NCI-H524 treated with DMSO at 0.1 percent for 48 hours (cell line): Measurements from ENCODE around the gene OSMR.
A peak's percentile ranks its signal among the peaks of the same experiment; 100 is the strongest.
"Not testable (repeated sequence)": the region's sequence is repeated elsewhere in the genome, so short reads cannot be mapped to it uniquely, and the experiment has no call there.

Experiments used
- DNase-seq: peaks from one replicate; lab custom pipeline; 2025; lab: John Stamatoyannopoulos, UW

OSMR gene

DNA sequence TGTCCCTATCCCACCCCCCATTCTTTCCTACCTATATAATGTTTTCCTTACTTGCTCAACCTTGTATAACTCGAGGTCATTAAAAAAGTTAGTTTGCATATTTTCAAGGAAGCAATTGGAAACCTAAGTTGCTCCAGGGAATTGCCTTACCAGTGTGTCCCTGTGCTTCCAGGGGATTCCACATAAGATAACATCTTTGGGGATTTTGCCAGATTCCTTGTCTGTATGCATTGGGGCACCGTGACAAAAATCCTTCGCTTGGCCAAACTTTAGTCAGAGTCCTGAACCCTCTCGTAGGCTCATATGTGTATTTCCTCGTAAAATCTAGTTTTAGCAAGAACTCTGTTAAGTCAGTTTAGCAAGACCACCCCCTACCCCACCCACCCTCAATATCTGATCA, 14.7 kb upstream of the OSMR start:
- no peak for DNase-seq

GRCh38 chr5:38831909-38832308, 13.9 kb upstream of the OSMR start:
- DNase-seq, result peak; percentile 13

DNA sequence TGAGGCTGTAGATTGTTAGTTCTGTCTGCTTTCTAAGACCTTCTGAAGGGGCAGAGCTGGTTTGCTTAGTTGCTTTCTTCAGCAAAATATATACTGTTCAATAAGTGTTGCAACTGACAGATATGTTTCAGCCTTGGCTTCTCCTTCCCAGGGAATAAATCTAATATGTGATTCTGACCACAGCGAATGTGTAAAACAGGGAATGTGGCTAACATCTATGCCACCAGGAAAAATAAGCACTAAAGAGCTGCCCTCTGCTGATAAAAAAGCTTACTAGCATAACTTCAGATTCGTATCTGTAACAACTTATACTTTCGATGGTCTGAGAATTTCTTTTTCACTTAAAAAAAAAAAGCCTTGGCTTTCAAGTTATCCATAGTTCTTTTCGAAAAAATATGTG, 13.0 kb upstream of the OSMR start:
- DNase-seq, result no peak

GRCh38 chr5:38835887-38836286, 9.9 kb upstream of the OSMR start:
- no peak for DNase-seq

DNA sequence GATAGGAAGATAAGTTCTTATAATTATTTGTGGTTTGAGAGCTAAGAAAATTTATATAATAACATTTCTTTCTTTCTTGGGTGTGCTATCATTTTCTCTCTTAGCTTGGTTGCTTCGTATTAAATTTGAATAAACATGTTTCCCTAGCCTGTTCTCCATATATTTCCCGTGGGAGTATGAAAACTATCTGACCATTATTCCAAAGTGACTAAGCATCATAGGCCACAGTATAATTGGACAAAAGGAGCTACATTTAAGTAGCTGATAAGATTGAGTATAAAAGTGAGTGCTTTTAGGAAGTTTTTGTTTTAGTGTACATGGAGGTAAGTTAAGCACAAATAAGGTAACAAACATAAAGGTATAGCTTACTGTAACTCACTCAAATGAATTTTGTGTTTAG, 8.4 kb upstream of the OSMR start:
- DNase-seq, result no peak

- no peak for DNase-seq
Measured at GRCh38 chr5:38837932-38838331, 7.9 kb upstream of the OSMR start.

DNA sequence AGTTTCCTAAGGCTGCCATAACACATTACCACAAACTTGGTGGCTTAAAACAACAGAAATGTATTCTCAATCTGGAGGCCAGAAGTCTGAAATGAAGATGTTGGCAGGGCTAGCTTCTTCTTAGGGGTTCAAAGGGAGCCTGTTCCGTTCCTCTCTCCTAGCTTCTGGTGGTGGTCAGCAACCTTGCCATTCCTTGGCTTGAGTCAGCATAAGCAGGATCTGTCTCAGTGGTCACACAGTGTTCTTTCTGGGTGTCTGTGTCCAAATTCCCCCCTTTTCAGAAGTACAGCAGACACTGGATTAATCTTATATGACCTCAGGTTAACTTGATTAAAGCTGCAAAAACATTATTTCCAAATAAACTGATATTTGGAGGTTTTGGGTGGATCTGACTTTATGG, 2.1 kb upstream of the OSMR start:
- no peak for DNase-seq

GRCh38 chr5:38846379-38847011, 683 bp downstream of the OSMR start:
- DNase-seq, result no peak

DNA sequence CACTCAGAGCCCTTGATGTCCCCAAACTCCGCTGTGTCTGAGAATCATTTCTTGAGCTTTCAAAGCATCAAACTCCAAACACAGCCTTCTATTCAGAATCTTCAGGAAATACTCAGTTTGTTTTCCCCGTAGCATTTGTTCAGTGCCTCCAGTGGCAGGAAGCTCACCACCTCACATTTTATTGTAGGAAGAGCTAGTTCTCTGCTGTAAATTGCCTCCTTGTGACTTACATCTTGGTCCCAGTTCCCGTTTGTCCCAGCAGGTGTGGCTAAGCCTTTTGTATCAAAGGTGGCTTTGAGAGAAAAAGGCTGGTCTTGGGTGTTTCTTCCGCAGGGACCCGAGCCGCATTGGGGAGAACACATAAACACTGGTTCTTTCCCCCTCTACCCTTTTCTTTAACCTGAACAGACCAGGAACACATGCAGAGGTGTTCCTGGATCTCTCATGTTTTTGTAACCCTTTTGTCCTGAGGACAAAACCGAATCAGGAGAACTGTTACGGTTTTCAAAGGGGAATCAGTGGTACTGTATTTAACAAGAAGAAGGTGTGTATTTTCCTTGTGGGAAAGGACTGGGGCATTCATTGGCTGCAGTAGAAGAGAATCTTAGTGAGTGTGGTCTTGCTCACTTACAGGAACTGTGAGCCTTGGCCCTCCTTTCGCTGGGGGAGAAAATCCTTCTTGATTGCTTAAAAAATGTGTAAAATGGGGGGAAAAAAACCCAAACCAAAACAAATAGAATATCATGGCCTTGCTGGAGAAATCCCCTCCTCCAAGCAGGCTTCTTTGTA, 1.9 kb downstream of the OSMR start:
- no peak for DNase-seq

DNA sequence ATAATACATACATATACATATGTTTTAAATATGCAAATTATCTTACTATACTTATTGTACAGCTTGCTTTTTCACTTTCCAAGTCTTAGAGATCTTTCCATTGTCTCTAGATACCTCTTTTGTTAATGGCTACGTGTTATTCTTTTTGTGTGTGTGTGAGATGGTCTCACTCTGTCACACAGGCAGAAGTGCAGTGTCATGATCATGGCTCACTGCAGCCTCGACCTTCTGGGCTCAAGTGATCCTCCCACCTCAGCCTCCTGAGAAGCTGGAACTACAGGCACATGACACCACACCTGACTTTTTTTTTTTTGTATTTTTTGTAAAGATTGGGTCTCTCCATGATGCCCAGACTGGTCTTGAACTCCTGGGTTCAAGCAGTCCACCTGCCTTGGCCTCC, 2.8 kb downstream of the OSMR start:
- no peak for DNase-seq

DNA sequence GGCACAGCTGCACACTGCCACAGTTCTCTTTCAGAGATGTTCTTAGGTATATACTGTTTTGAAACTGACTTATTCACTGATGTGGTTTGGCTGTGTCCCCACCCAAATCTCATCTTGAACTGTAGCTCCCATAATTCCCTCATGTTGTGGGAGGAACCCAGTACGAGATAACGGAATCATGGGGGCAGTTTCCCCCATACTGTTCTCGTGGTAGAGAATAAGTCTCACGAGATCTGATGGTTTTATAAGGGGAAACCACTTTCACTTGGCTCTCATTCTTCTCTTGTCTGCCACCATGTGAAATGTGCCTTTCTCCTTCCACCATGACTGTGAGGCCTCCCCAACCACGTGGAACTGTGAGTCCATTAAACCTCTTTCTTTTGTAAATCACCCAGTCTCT, 5.8 kb downstream of the OSMR start:
- DNase-seq, result not testable (repeated sequence)

GRCh38 chr5:38853753-38854470, 8.1 kb downstream of the OSMR start:
- DNase-seq, result no peak

DNA sequence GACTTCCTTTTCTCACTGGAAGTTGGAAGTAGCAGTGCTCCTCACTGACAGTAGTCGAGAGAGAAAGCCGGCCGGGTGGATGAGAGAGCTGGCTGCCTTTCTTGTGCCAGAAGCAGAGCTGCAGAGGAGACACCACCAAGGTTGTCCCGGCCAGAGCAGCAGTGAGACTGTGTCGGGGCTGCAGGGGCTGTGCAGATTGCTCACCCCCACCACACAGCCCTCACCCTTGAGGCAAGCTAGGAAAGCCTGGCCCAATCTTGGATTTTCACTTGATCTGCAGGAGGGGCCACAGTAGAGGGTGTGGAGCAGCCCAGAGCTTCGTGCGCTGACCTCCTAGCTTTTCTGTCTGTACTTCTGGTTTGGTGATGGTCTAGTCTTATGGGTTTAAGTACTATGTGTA, 9.1 kb downstream of the OSMR start:
- no peak for DNase-seq

DNA sequence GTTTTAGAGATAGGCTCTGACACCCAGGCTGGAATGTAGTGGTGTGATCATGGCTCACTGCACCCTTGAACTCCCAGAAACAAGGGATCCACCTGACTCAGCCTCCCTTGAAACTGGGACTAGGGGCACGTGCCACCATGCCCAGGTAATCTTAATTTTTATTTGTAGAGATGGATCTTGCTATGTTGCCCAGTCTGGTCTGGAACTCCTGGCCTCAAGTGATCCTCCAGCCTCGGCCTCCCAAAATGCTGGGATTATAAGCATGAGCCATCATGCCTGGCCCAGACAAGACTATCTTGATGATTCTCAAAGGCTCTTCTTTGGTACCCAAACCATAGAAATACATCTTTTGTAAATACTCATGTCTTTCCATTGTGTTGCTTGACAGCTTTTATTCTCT, 10.8 kb downstream of the OSMR start:
- no peak for DNase-seq

GRCh38 chr5:38858839-38859238, 13.0 kb downstream of the OSMR start:
- no peak for DNase-seq

- DNase-seq, result not testable (repeated sequence)
Measured at GRCh38 chr5:38861986-38862770, 16.4 kb downstream of the OSMR start.

DNA sequence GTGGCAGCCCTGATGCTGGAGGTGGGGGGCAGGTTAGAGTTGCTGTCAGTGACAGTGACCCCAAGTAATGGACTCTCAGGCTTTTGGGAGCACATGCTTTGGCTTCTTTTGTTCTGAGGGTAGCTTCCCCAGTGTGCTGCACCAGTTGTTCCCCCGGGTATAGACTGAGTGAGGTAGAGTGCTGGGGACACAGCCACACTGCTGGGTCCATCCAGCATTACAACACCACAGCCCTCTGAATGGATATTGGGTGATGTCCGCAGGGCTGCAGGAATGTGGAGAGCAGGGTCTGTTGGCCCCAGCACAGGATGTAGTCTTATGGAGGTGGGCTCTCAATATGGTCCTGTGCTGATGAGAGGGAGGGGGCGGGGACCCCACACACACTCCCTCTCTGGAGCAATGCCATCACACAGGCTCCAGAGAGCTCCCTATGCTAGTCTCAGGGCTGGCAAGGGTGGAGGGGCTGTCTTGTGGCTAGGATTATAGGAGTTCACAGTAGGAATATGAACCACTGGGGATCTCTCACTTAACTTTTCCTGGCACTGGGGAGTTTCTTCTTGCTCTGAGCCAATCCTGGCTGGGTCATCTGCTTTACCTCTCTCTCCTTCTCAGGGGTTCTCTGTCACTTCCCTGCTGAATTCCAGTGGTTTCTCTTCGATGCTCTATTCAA, 20.7 kb downstream of the OSMR start:
- no peak for DNase-seq

GRCh38 chr5:38867032-38867398, 21.2 kb downstream of the OSMR start:
- DNase-seq, result no peak

DNA sequence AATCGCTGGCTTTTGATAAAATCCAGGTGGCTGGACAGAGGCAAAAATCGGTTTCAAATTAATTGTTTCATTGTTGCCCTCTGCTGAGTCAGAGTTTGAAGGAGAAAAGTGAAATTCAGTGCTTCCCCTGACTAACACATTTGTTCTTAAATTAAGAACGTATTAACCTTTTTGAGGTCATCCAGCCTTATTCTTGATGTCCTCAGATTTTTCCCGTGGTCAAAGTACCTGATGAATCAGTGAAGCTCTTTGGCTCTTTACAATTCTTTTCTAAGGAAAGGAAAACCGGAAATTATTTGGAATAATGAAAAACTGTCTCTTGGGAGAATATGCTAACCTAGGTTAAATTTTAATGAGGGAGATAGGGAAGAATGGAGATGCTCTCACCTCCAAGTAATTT, 21.6 kb downstream of the OSMR start:
- DNase-seq, result no peak

- no peak for DNase-seq
Measured at GRCh38 chr5:38870595-38870994, 24.8 kb downstream of the OSMR start.

- no peak for DNase-seq
Measured at GRCh38 chr5:38871058-38871605, 25.3 kb downstream of the OSMR start.
